ENCODE data around the gene CEP290.

CEP290 gene

GRCh38 chr12:88127855-88128254 lies 14.0 kb downstream of the CEP290 start:
- POLR2A ChIA-PET (ENCODE audit: low non-redundant PET): no interaction called here

DNA sequence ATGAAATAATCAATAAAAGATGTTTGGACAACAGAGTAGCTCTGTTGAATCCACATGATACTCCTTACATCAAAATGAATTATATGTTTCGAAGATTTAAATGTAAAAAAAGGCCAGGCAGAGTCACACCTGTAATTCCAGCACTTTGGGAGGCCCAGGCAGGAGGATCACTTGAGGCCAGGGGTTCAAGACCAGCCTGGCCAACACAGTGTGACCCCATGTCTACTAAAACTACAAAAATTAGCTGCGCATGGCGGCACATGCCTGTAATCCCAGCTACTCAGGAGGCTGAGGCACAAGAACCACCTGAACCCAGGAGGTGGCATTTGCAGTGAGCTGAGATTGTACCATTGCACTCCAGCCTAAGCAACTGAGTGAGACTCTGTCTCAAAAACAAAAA lies 14.8 kb downstream of the CEP290 start:
- ChIA-PET POLR2A (ENCODE audit: low non-redundant PET) (no interaction called here), CTCF (no interaction called here)
- TF ChIP-seq, protein P1, sequence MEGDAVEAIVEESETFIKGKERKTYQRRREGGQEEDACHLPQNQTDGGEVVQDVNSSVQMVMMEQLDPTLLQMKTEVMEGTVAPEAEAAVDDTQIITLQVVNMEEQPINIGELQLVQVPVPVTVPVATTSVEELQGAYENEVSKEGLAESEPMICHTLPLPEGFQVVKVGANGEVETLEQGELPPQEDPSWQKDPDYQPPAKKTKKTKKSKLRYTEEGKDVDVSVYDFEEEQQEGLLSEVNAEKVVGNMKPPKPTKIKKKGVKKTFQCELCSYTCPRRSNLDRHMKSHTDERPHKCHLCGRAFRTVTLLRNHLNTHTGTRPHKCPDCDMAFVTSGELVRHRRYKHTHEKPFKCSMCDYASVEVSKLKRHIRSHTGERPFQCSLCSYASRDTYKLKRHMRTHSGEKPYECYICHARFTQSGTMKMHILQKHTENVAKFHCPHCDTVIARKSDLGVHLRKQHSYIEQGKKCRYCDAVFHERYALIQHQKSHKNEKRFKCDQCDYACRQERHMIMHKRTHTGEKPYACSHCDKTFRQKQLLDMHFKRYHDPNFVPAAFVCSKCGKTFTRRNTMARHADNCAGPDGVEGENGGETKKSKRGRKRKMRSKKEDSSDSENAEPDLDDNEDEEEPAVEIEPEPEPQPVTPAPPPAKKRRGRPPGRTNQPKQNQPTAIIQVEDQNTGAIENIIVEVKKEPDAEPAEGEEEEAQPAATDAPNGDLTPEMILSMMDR (conservative IDR thresholded peaks at IDR 0.05; ENCODE audit: low read depth): no peak
- no peak for DNase-seq (ENCODE audit: low spot score)
- no peak overlapping the region for H3K27ac ChIP-seq

More at GRCh38 chr12:88127855-88128254, 14.0 kb downstream of the CEP290 start:
- CTCF ChIA-PET: no interaction called here
- TF ChIP-seq, protein P1 (conservative IDR thresholded peaks at IDR 0.05; ENCODE audit: low read depth): no peak
- H3K27ac ChIP-seq: no peak overlapping the region
- DNase-seq (ENCODE audit: low spot score): no peak

- no peak for DNase-seq (ENCODE audit: low spot score)
- POLR2A ChIA-PET (ENCODE audit: low non-redundant PET): no interaction called here
- no peak overlapping the region for H3K27ac ChIP-seq
- TF ChIP-seq, protein P1 (conservative IDR thresholded peaks at IDR 0.05; ENCODE audit: low read depth): no peak
- CTCF ChIA-PET: interaction anchor here (0.6 to 0.7 kb wide), 3 partner anchors 457 to 1435 kb away, joined by 3 read pairs; partner anchors contain the start of gene KITLG
Observed at GRCh38 chr12:88122666-88123065, 19.2 kb downstream of the CEP290 start.

GRCh38 chr12:88113871-88114270 lies 28.0 kb downstream of the CEP290 start:
- no peak overlapping the region for H3K27ac ChIP-seq
- DNase-seq (ENCODE audit: low spot score): peak; percentile 0
- POLR2A ChIA-PET (ENCODE audit: low non-redundant PET): no interaction called here

GRCh38 chr12:88111074-88111652 lies 30.7 kb downstream of the CEP290 start:
- ChIA-PET CTCF (interaction anchor here (1.1 kb wide), 1 partner anchor 26 kb away, joined by 7 read pairs; no protein-coding TSS in a partner anchor), POLR2A (ENCODE audit: low non-redundant PET) (no interaction called here)
- DNase-seq (ENCODE audit: low spot score): peak; percentile 35
- no peak overlapping the region for H3K27ac ChIP-seq
- TF ChIP-seq, protein P1 (conservative IDR thresholded peaks at IDR 0.05; ENCODE audit: low read depth): peak; percentile 65

More at GRCh38 chr12:88113871-88114270, 28.0 kb downstream of the CEP290 start:
- TF ChIP-seq, protein P1 (conservative IDR thresholded peaks at IDR 0.05; ENCODE audit: low read depth): no peak
- CTCF ChIA-PET: interaction anchor here (0.6 kb wide), 1 partner anchor 48 kb away, joined by 4 read pairs; no protein-coding TSS in a partner anchor

DNA sequence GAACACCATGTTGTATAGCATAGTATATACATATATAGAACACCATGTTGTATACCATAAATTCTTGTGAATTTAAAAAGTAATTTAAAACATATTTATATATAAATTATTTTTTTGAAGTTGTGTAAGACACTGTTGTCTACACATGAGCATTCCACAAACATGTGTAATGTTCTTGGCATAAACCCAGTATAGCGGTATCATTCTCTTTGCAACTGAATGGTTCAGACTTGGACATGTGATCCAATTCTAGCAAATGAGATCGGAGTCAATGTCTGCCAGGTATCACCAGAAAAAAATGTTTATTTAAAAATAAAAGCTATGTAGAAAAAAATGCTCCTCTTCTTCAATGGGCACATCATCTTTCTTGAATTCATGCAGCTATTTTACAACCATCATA lies 33.9 kb downstream of the CEP290 start:
- TF ChIP-seq, protein P1 (conservative IDR thresholded peaks at IDR 0.05; ENCODE audit: low read depth): no peak
- CTCF ChIA-PET: interaction anchor here (0.6 kb wide), 1 partner anchor 636 kb away, joined by 3 read pairs; no protein-coding TSS in a partner anchor
- POLR2A ChIA-PET (ENCODE audit: low non-redundant PET): no interaction called here
- H3K27ac ChIP-seq: no peak overlapping the region
- peak; percentile 6 for DNase-seq (ENCODE audit: low spot score)

Data from RWPE1 (cell line).